Activated T-helper 1 cell treated with anti-CD3 and anti-CD28 coated beads, Interleukin-12 subunit alpha, Interleukin-12 subunit beta, Interleukin-2, Interleukin-4 antibody, amounts not matched to agents 30 ng/mL and 10 ng/mL and 1 ng/mL, durations not matched to agents 14 hours and 24 hours and 36 hours (primary cell): Measurements from ENCODE around the gene MNDA. TPM values are rescaled to one million over a fixed set of nuclear protein-coding genes. Genes with fewer than 3 reads are reported as not detected.
"Not testable (repeated sequence)": the region's sequence is repeated elsewhere in the genome, so short reads cannot be mapped to it uniquely, and the experiment has no call there.

Source experiments
- DNase-seq: peaks from one replicate; pipeline ENCODE4 v3.0.0; 2021; ENCODE audit warnings: low spot score
- H3K27ac Mint-ChIP-seq: one replicate; pipeline ENCODE4 v1.8.0; 2021; ENCODE audit warnings: mild to moderate bottlenecking, mixed read lengths
- H3K27me3 Mint-ChIP-seq: one replicate; pipeline ENCODE4 v1.8.0; 2022; ENCODE audit warnings: mild to moderate bottlenecking, moderate library complexity, mixed read lengths; ENCODE audit not compliant: insufficient read depth
- H3K36me3 Mint-ChIP-seq: one replicate; pipeline ENCODE4 v1.8.0; 2021; ENCODE audit warnings: low read depth, mixed read lengths
- H3K4me1 Mint-ChIP-seq: one replicate; pipeline ENCODE4 v1.8.0; 2021; ENCODE audit warnings: low read depth, mixed read lengths
- H3K4me3 Mint-ChIP-seq: one replicate; pipeline ENCODE4 v1.8.0; 2021; ENCODE audit warnings: mild to moderate bottlenecking, moderate library complexity, mixed read lengths
- H3K9me3 Mint-ChIP-seq: one replicate; pipeline ENCODE4 v1.8.0; 2021; ENCODE audit warnings: mixed read lengths
- intact Hi-C: fragments of 100-400 bp; cut with micrococcal nuclease; formaldehyde crosslinking; loops from one replicate; pipeline ENCODE4 v1.15.1; 2024
- total RNA-seq: library from RNA; stranded (reverse); gene quantifications from 2 replicates; pipeline ENCODE4 v1.2.3, GENCODE V29; 2022

MNDA gene
- total RNA-seq, 1 donor from 2014 or later: not detected

GRCh38 chr1:158870438-158870837 is 39.3 kb downstream of the MNDA start:
- intact Hi-C loops, H3K4me3 Mint-ChIP-seq, H3K4me1 Mint-ChIP-seq, H3K36me3 Mint-ChIP-seq, H3K9me3 Mint-ChIP-seq, DNase-seq, H3K27ac Mint-ChIP-seq: not testable (repeated sequence)
- H3K27me3 Mint-ChIP-seq: peaks cover 10% of the 10 kb centered on the region

DNA sequence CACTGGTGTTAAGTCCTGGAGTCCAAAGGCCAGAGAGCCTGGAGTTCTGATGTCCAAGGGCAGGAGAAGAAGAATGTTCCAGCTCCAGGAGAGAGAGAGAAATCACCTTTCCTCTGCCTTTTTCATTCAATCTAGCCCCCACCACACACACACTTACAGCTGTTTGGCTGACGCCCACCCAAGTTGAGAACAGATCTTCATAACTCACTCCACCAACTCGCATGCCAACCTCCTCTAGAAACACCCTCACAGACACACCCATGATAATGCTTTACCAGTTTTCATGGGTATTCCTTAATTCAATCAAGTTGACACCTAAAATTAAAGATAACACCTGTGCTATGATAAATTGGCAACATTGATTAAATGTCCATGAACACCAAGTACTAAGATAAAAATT is 42.0 kb downstream of the MNDA start:
- intact Hi-C loops: no loop called here
- H3K4me1 Mint-ChIP-seq: no peaks in the 10 kb centered on the region
- H3K9me3 Mint-ChIP-seq: no peaks in the 10 kb centered on the region
- H3K27ac Mint-ChIP-seq: no peak overlapping the region
- H3K4me3 Mint-ChIP-seq: no peak overlapping the region
- DNase-seq: no peak
- no peaks in the 10 kb centered on the region for H3K36me3 Mint-ChIP-seq
- H3K27me3 Mint-ChIP-seq: peaks cover 8% of the 10 kb centered on the region

DNA sequence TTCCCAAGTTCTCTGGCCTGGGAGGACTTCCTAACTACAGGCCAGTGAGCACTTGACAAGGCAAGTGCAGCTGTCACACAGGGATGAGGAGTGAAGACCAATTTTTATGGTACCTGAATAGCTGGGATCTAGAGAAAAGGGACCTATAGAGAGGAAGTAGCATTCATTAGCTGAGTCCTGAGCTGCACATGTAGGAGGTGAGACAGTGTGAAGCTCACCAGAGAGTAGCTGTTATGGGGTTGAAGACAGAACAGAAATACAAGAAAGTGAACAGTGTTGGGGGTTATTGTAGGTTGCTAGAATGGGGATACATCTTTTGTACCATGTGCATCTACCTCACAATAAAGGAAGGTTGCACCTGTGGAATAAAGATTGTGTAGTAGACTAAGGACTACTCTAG is 62.5 kb downstream of the MNDA start:
- H3K4me3 Mint-ChIP-seq: no peak overlapping the region
- no peak for DNase-seq
- no peak overlapping the region for H3K27ac Mint-ChIP-seq
- no peaks in the 10 kb centered on the region for H3K36me3 Mint-ChIP-seq
- no peaks in the 10 kb centered on the region for H3K4me1 Mint-ChIP-seq
- intact Hi-C loops: no loop called here
- H3K27me3 Mint-ChIP-seq: peaks cover 8% of the 10 kb centered on the region
- no peaks in the 10 kb centered on the region for H3K9me3 Mint-ChIP-seq

GRCh38 chr1:158898722-158899121 is 67.6 kb downstream of the MNDA start:
- DNase-seq: no peak
- no peaks in the 10 kb centered on the region for H3K36me3 Mint-ChIP-seq
- peaks cover 8% of the 10 kb centered on the region for H3K27me3 Mint-ChIP-seq
- H3K4me3 Mint-ChIP-seq: no peak overlapping the region
- H3K9me3 Mint-ChIP-seq: no peaks in the 10 kb centered on the region
- H3K27ac Mint-ChIP-seq: no peak overlapping the region
- intact Hi-C loops: no loop called here
- H3K4me1 Mint-ChIP-seq: no peaks in the 10 kb centered on the region

Other genes starting within 250 kb of the MNDA start
- not detected in 2 replicates for gene OR10Z1, start 226.1 kb upstream of the MNDA start, total RNA-seq
- gene SPTA1, start 144.6 kb upstream of the MNDA start, total RNA-seq: not detected in 2 replicates
- gene OR6K2, start 130.7 kb upstream of the MNDA start, total RNA-seq: not detected in 2 replicates
- gene OR6K3, start 110.6 kb upstream of the MNDA start, total RNA-seq: not detected in 2 replicates
- gene OR6K6, start 76.6 kb upstream of the MNDA start, total RNA-seq: not detected in 2 replicates
- gene OR6N1, start 59.2 kb upstream of the MNDA start, total RNA-seq: not detected in 2 replicates
- gene OR6N2, start 50.1 kb upstream of the MNDA start, total RNA-seq: not detected in 2 replicates
- 19.5 and 19.9 TPM in 2 replicates for gene PYHIN1, start 100.2 kb downstream of the MNDA start, total RNA-seq
- 223 and 232 TPM in 2 replicates for gene IFI16, start 178.6 kb downstream of the MNDA start, total RNA-seq
- gene AIM2, start 245.4 kb downstream of the MNDA start, total RNA-seq: 49.0 and 52.9 TPM in 2 replicates